GM12891 (cell line): Measurements from ENCODE around the gene ZNF207.
"Not testable (repeated sequence)": the region's sequence is repeated elsewhere in the genome, so short reads cannot be mapped to it uniquely, and the experiment has no call there.

Experiments
- DNase-seq: peaks from one replicate; pipeline ENCODE4 v3.0.0; 2011; ENCODE audit warnings: low spot score; ENCODE audit not compliant: insufficient read length
- FAIRE-seq: peaks from 2 replicates; lab custom pipeline; 2011; peaks lifted over from hg19 to GRCh38; lab: Jason Lieb, UNC
- PAX5 ChIP-seq: IDR thresholded peaks from 2 replicates; pipeline ENCODE4 v1.6.1; 2011; ENCODE audit warnings: low read length, moderate library complexity, mild to moderate bottlenecking; ENCODE audit not compliant: insufficient read depth, severe bottlenecking
- POLR2A ChIP-seq: IDR thresholded peaks from 2 replicates; pipeline ENCODE4 v1.6.1; 2011; ENCODE audit warnings: low read depth, low read length, control low read depth
- POLR2AphosphoS5 ChIP-seq: IDR thresholded peaks from 2 replicates; pipeline ENCODE4 v1.6.1; 2011; ENCODE audit warnings: low read depth, low read length, control low read depth
- POU2F2 ChIP-seq: IDR thresholded peaks from 2 replicates; pipeline ENCODE4 v1.6.1; 2011; ENCODE audit warnings: low read depth, mild to moderate bottlenecking, control low read depth, low read length, moderate library complexity
- SPI1 ChIP-seq: IDR thresholded peaks from 2 replicates; pipeline ENCODE4 v1.6.1; 2011; ENCODE audit warnings: low read depth, low read length, control low read depth
- TAF1 ChIP-seq: IDR thresholded peaks from 2 replicates; pipeline ENCODE4 v1.6.1; 2011; ENCODE audit warnings: low read depth, low read length, control low read depth

ZNF207 gene

GRCh38 chr17:32317353-32317752, 32.6 kb upstream of the ZNF207 start:
- DNase-seq (no peak), FAIRE-seq (no peak)
- TF ChIP-seq TAF1 (no peak), POLR2A (no peak), SPI1 (no peak), POLR2AphosphoS5 (no peak), POU2F2 (no peak), PAX5 (no peak)

GRCh38 chr17:32318071-32318470, 31.9 kb upstream of the ZNF207 start:
- no peak for DNase-seq
- TF ChIP-seq POLR2A (no peak), POU2F2 (no peak), TAF1 (no peak), POLR2AphosphoS5 (no peak)
- FAIRE-seq: no peak

GRCh38 chr17:32319548-32319905, 30.4 kb upstream of the ZNF207 start:
- peak; percentile 69 for DNase-seq
- FAIRE-seq: peak; percentile 95
- no peak for TF ChIP-seq POU2F2
- TF ChIP-seq POLR2A: no peak
- TF ChIP-seq TAF1: no peak
- TF ChIP-seq SPI1: no peak
- no peak for TF ChIP-seq PAX5
- no peak for TF ChIP-seq POLR2AphosphoS5

DNA sequence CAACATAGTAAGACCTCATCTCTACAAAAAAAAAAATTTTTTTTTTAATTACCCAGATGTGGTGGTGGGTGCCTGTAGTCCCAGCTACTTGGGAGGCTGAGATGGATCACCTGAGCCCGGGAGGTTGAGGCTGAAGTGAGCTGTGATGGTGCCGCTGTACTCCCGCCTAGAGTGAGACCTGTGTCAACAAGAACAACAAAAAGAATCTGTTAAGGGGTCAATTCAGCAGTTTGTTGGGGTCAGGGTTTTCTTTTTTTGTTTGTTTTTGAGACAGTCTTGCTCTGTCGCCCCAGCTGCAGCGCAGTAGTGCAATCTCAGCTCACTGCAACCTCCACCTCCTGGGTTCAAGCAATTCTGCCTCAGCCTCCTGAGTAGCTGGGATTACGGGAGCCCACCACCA, 29.9 kb upstream of the ZNF207 start:
- DNase-seq, FAIRE-seq: not testable (repeated sequence)

- no peak for DNase-seq
- TF ChIP-seq SPI1 (no peak), POLR2AphosphoS5 (no peak), POU2F2 (no peak), TAF1 (no peak), POLR2A (no peak), PAX5 (no peak)
- FAIRE-seq: no peak
Measured at GRCh38 chr17:32320847-32321246, 29.1 kb upstream of the ZNF207 start.

DNA sequence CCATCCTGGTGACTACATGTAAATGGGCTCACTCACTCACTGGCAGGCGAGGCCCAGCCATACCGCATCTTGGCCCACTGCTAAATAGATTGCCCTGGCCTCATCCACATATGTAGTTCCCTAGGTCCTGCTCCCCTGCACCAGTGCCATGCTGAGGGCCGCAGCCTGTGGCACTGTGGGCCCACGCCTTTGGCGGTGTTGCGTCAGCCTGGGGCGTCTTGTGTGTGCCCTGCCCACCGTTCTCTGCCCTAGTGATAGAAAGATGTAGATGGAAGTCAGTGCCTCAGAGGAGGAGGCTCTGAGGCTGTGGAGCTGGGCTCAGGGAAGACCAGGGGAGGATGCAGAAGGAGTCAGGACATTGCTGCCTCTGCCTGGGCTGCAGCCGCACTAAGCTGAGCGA, 26.9 kb upstream of the ZNF207 start:
- TF ChIP-seq PAX5 (no peak), SPI1 (no peak), POLR2AphosphoS5 (no peak), POU2F2 (no peak), POLR2A (no peak), TAF1 (no peak)
- DNase-seq (no peak), FAIRE-seq (no peak)

GRCh38 chr17:32323811-32324491, 26.0 kb upstream of the ZNF207 start:
- TF ChIP-seq POLR2AphosphoS5 (no peak), PAX5 (no peak), SPI1 (0 out of 2 replicates have a peak, but pooled peaks have one; percentile 19)
- FAIRE-seq (no peak), DNase-seq (no peak)

DNA sequence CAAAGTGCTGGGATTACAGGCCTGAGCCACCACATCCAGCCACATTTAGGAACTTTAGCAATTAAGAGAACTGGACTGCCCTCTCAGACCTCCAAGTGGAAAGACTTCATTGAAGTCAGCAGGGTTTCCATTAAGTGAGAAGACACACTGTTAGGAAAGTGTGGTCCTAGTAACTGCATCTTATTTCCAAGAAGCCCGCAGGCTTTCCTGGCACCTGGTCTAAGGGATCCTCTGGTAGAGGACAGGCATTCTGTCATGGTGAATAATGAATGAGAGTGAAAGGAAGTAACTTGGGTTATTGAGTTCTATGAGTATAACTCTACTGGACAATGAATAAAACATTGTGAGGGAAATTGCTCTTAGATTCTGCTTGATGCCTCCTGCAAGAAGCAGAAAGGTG, 22.0 kb upstream of the ZNF207 start:
- FAIRE-seq (no peak), DNase-seq (no peak)
- no peak for TF ChIP-seq POLR2A
- no peak for TF ChIP-seq POLR2AphosphoS5
- TF ChIP-seq SPI1: no peak
- no peak for TF ChIP-seq PAX5
- no peak for TF ChIP-seq POU2F2
- TF ChIP-seq TAF1: no peak

GRCh38 chr17:32330147-32330546, 19.8 kb upstream of the ZNF207 start:
- TF ChIP-seq POU2F2 (no peak), TAF1 (no peak), SPI1 (no peak), PAX5 (no peak), POLR2AphosphoS5 (no peak), POLR2A (no peak)
- DNase-seq (no peak), FAIRE-seq (no peak)

DNA sequence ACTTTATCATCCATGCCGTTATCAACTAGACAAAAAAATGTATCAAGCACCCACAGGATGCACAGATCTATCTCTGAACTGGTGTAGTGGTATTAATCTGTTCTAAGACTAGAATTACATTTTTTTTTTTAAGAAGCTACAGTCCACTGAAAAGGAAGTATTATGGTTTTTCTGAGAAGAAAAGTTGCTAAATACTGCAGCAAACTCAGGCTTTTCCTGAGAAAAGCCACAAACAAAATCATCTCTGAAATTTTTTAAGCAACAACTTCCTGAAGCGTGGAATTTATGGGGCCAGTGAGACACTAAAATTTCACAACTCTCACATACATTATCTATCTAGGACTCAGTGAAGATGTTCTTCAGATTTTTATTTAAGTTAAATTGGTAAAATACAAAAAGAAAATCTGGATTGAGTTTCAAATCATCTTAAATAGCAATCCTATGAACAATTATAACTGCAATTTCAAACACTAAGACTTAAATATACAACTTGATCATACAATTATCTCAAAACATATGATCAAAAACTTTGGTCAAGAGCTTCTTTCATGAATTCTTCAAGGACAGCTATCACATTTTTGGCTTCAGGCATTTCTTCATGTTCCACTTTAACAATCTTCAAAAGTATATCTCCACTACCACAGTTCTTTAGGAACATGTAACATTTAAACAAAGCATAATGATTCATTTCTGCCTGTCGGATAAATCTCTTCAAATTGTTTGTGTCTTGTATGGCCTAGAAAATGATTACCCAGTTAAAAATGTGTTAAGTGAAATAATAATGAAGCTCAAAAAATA, 18.5 kb upstream of the ZNF207 start:
- DNase-seq (no peak), FAIRE-seq (no peak)
- TF ChIP-seq SPI1 (no peak), TAF1 (no peak), PAX5 (no peak), POLR2AphosphoS5 (no peak), POU2F2 (no peak), POLR2A (no peak)
